GF-D8 (cell line): ENCODE data around the gene SMAD3.
"Not testable (repeated sequence)": the region's sequence is repeated elsewhere in the genome, so short reads cannot be mapped to it uniquely, and the experiment has no call there.

Experiments
- DNase-seq: peaks from one replicate; lab custom pipeline; 2025; lab: John Stamatoyannopoulos, UW

Gene SMAD3

DNA sequence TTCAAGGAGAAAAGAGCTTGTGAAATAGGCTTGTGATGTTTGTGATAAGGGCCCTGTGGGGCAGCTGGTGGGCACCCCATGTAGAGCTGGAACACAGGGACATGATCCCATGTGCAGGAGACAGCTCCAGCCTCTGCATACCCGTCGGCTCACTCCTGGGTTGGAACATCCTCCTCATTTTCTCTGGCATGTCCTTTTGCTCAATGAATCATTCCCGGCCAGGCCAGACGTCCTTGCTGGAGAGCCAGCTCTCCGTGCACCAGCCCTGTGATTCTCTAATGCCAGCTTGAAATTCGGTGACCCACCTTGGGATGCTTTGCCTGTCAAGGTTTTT is 77.3 kb downstream of the SMAD3 start:
- no peak for DNase-seq

- DNase-seq, result no peak
Measured at GRCh38 chr15:67143646-67144045, 78.2 kb downstream of the SMAD3 start.

GRCh38 chr15:67144609-67145311 is 79.4 kb downstream of the SMAD3 start:
- peak; percentile 13 for DNase-seq

- DNase-seq, result no peak
Measured at GRCh38 chr15:67145312-67145610, 79.9 kb downstream of the SMAD3 start.

- no peak for DNase-seq
Measured at GRCh38 chr15:67145710-67146109, 80.3 kb downstream of the SMAD3 start.

DNA sequence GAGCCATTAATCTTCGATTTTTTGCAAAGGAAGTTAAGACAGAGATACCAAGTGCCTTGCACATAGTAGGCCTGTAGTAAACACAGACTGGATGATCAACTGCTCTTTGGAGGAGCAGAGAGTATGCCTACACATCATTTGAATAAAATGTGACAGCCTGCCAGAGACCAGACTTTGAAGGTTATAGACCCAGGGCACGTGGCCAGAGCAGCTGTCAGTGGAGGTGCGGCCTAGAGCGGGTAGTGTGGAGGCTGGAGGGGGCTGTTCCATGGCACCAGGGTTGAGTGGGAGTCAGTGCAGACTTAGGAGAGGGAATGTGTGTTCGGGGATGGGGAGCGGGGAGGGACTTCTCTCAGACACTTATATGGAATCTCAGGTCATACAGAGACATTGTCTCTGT is 80.8 kb downstream of the SMAD3 start:
- no peak for DNase-seq

DNA sequence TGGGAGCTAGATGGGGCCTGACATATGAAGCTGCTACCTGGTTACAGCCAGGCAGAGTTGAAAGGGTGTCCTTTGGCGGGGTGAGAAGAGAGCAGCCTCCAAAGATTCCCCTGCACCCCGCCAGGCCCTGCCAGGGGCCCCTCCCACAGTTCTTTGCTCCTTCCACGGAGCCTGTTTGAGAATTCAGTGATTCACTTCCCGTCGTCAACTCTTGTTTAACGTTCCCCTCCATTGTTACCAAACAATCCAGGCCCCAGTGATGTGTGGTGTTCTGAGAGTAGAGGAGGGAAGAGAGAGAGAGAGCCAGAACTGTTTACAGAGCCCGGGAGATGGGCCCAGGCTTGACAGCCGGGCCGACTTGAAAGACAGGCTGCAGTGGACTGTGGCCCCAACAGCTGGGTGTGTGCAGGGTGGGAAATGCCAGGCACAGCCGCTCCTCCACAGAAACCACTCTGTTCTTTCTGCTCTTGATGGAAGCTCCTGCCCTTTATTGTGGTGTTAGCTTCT is 81.5 kb downstream of the SMAD3 start:
- no peak for DNase-seq

DNA sequence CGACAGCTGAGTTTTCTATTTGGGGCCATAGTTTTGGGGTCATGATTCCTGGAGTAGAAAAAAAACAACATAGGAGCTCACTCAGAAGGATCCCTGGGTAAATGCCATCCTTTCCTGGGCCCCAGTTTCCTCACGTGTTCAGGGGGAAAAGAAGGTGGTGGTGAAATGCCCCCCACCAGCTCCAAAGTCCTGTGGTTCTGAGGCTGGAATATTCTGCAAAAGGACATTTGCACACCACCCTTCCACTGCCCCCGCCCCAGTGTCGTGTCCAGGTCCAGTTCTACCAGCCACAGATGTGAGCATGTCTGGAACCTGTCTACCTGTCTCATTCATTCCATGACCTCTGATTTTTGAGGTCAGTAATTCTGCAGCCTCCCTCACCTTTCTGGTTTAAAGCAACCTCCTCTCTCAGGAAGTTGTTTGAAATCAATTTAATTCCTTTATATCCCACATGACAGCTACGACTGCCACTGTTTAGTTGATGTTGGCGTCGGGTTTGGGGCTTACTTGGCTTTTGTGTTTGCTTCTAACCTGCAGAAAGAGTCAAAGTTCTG is 82.1 kb downstream of the SMAD3 start:
- no peak for DNase-seq

DNA sequence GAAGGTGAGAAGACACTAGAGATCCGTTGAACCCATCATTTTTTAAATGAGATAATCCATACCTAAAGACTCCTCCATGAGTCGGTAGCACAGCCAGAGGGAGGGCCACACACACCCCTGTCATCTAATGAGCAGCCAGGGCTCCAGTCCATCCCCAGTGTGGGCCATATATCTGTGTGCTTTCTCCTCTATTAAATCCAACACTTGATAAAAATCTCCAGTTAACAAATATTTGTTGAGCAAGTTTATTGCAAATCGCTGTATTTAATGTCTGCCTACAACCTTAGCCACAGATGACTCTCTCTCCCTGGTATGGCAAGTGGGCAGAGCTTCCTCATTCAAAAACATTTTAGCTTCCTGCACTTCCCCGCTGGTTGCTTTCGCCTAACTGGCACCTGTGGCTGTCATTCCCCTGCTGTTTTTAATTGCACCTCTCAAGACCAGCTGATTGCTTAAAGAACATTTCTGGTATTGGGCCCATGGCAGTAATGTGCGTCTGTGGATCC is 82.8 kb downstream of the SMAD3 start:
- peak; percentile 11 for DNase-seq

- no peak for DNase-seq
Measured at GRCh38 chr15:67149068-67149772, 83.8 kb downstream of the SMAD3 start.

GRCh38 chr15:67149773-67150022 is 84.3 kb downstream of the SMAD3 start:
- no peak for DNase-seq

DNA sequence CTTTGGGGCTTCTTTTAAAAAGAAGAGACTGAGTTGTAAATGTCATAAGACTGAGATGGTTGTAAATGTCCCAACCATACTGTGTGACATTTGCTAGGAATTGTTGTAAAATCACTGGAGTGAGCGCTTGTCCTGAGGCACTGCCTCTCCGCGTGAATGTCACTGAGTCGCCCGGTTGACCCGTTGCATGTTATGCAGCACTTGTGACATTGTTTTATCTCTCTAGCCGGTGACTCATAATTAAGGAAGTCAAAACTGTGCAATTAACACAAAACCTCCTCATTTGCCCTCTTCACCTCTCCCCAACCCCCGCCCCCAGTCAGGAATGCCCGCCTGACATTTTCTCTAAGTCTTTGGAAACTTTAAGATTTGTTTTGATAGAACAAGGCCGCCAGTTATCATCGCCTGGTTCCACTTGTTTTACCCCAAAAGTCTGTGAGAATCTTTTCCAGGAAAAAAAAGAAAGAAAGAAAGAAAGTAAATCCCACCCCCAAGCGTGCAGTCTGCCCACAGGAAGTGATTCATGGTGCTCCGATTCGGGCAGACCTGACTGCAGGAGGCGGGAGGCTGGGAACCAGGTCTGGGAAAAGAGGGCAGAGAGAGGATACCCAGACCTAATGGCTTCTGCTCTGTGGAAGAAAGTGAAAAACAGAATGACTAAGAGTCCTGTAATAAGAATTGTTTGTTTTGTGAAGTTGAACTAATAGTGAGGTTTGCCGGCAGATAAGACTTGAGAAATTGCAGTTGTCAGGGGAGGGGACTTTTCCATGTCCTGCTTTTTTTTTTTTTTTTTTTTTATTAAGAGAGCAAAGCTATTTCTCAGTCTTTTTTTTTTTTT is 84.8 kb downstream of the SMAD3 start:
- DNase-seq, result no peak

- DNase-seq, result no peak
Measured at GRCh38 chr15:67152429-67152828, 87.0 kb downstream of the SMAD3 start.

GRCh38 chr15:67153044-67153443 is 87.6 kb downstream of the SMAD3 start:
- not testable (repeated sequence) for DNase-seq

DNA sequence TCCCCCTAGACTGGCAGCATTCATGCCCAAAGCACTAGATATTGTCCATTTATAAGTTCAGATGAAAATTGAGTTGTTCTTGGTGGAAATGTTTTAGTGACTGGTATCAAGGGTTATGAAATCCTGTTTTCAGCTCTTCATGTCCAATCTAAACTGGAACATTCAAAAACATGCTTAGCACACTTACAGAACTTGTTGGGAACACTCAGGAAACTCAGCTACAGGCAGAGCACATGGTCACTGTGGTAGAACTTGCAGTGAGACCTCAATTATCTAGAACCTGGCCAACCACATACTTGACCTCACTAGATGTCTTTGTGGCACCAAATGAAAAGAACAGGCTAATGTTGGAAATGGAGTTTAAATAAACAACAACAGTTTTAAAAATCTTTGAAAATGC is 88.8 kb downstream of the SMAD3 start:
- no peak for DNase-seq

- DNase-seq, result no peak
Measured at GRCh38 chr15:67156426-67156825, 91.0 kb downstream of the SMAD3 start.

DNA sequence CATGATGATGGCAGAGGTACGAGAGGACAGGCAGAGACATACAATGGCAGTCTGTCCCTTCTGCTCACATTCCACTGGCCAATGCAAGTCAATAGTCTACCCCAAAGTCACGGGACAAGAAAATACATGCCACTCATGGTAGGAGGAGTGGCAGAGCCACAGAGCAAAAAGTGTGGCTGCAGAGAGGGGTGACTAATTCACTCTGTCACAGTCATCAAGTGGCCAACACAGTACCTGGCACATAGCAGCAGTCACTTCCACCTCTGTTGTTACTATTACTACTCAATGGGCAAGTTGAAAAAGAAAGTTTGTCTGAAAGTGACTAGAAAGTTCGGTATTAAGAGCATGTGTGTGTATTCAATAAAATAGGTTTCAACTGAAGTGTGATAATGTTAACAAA is 91.4 kb downstream of the SMAD3 start:
- no peak for DNase-seq

DNA sequence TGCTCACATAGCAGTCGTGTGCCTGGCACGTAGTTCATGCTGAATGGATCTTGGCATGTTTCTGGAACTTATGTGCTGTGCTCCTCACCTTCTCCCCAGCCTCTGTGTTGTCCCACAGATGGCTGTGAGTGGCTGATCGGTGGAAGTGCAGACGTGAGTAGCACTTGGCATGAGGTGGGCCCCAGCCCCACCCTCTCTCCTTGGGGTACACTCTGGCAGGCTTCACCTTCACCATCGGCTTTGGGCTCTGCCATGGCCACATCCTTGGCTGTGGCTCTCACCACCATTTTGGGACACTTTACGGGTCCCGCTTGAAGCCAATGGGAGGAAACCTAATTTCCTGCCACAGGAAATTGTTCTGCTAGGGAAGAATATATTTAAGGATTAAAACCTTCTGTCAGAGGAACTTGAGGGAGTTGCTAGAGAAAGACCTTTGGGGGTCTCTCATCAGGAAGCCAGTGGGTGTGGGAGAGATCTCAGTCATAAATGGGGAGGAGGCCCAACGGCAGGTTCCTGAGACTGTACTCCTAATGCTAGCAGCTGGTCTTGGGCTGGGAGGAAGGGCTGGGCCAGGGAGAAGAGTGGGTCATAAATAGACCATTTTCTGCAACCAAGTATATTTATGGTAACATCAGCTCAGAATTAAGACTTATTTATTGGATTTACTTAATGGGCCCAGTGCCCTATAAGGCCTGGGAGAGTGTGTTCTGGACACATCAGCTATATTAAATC is 92.3 kb downstream of the SMAD3 start:
- no peak for DNase-seq

GRCh38 chr15:67158367-67158766 is 93.0 kb downstream of the SMAD3 start:
- no peak for DNase-seq

DNA sequence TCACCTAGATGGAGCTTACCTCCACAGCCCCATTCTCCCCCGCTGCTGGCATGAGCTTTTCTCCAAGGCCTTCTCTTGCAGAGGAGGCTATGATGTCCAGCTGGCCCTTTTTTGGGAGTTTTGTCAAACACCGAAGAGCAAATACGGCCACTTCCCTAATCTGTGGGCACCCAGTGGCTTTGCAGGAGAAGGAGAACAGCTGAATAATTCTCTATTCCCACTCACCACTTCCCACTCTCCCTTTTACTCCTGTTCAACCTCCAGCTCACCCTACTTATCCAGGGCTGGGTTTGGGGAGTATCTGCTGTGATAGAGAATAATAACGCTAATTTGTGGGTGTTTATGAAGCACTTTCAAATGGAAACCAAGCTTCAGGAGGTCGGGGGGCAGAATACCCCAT is 96.0 kb downstream of the SMAD3 start:
- DNase-seq, result no peak

- no peak for DNase-seq
Measured at GRCh38 chr15:67161881-67162280, 96.5 kb downstream of the SMAD3 start.

DNA sequence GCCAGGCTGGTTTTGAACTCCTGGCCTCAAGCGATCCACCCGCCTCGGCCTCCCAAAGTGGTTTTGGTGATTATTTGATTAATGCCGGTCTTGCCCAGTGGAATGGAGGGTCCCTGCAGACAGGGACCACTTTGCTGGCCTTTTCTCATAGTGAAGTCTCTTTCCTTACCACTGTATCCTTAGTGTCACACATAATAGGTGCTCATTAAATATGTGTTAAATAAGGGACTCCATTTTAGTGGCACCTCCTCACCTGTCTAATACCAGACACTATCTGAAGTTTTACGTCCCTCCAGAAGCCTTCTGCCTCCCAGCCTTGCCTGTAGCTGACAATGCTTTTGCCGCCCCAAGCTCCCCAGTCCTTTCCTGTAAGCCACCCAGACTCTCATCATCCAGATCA is 97.8 kb downstream of the SMAD3 start:
- no peak for DNase-seq
